Mucosa of descending colon (tissue), 3 donors: Measurements from ENCODE around the gene DEFB125. TPM values are rescaled to one million over a fixed set of nuclear protein-coding genes. Genes with fewer than 3 reads are reported as not detected.

ENCODE experiments used
- ATAC-seq: fragments of 200-7000 bp; cut with Tn5 transposase; one replicate; pipeline ENCODE4 v1.9.1; 2020; ENCODE audit warnings: mild to moderate bottlenecking, moderate library complexity
- DNase-seq, 3 donors: peaks; one replicate each; pipeline ENCODE4 v3.0.0-alpha.2; 2020
- H3K36me3 ChIP-seq: fragments of 200-600 bp; one replicate; pipeline ENCODE4 v1.8.0; 2021; ENCODE audit warnings: low read depth, mild to moderate bottlenecking
- H3K4me1 ChIP-seq: fragments of 200-600 bp; one replicate; pipeline ENCODE4 v1.8.0; 2021; ENCODE audit warnings: low read depth, mild to moderate bottlenecking
- H3K4me3 ChIP-seq: fragments of 200-600 bp; one replicate; pipeline ENCODE4 v1.8.0; 2021; ENCODE audit warnings: mild to moderate bottlenecking
- H3K9me3 ChIP-seq: fragments of 200-600 bp; one replicate; pipeline ENCODE4 v1.8.0; 2021; ENCODE audit warnings: mild to moderate bottlenecking
- intact Hi-C, 2 donors: fragments of 100-400 bp; cut with DNase I in 1 of 2; cut with micrococcal nuclease in 1 of 2; formaldehyde crosslinking; loops; one replicate each; pipeline versions ENCODE4 v1.11.0 to v1.11.1; 2022; cut with DNase I, micrococcal nuclease
- long read RNA-seq, 2 donors: library from polyadenylated mRNA; unstranded; transcript quantifications; one replicate each; pipeline ENCODE4 v2.0.0, GENCODE V29; 2019 to 2021
- total RNA-seq, 3 donors: library from RNA; stranded (reverse); fragmentation: NEBNext Ultra II Directional in 2 of 3; extraction: Animal tissue kit (Norgen Biotek cat#: 25700) in 2 of 3; gene quantifications; one replicate each; pipeline versions ENCODE4 v1.2.1 to v1.2.4, GENCODE V29; 2021 to 2023
- TF ChIP-seq, protein P1 (sequence below): fragments of 200-600 bp; IDR thresholded peaks from one replicate; pipeline ENCODE4 v1.8.0; 2022; ENCODE audit warnings: antibody characterized with exemption, mild to moderate bottlenecking
- donor health status: DM: no; HTN: no; CAD: no; lungs with moderate emphysema.
- donor health status: DM: no; HTN: no; CAD: no.
- donor health status: DM: no; HTN: yes; CAD: no.

DEFB125 gene, protein sequence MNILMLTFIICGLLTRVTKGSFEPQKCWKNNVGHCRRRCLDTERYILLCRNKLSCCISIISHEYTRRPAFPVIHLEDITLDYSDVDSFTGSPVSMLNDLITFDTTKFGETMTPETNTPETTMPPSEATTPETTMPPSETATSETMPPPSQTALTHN
- not detected for total RNA-seq
- long read RNA-seq, donor 1: 0 reads
- long read RNA-seq, donor 2: 0 reads

DNA sequence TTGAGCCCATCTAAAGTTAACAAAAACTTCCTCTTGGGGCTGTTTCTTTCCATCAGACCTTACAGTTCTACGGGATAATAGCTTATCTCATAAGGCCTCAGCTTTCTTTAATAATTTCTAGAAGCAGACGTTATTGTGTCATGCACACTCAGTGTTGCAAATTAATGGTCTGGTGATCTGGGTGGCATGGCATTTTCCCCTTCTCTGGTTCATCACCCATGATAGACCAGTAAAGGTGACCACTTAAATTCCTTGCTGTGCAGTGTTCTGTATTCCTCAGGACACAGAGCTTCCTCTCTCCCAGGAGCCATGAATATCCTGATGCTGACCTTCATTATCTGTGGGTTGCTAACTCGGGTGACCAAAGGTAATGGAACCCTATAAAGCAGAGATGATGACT is at the start of gene DEFB125:
DEFB125 (plus strand) TSS at position 272 of the 400 bp plus-strand sequence; CDS start at position 310, 38 bp downstream.
- no peaks in the 10 kb centered on the region for H3K36me3 ChIP-seq
- H3K9me3 ChIP-seq: no peaks in the 10 kb centered on the region
- intact Hi-C loops: no loop called here
- DNase-seq (no peak), ATAC-seq (no peak)
- H3K4me3 ChIP-seq: no peak within 1 kb of the TSS
- TF ChIP-seq, protein P1, sequence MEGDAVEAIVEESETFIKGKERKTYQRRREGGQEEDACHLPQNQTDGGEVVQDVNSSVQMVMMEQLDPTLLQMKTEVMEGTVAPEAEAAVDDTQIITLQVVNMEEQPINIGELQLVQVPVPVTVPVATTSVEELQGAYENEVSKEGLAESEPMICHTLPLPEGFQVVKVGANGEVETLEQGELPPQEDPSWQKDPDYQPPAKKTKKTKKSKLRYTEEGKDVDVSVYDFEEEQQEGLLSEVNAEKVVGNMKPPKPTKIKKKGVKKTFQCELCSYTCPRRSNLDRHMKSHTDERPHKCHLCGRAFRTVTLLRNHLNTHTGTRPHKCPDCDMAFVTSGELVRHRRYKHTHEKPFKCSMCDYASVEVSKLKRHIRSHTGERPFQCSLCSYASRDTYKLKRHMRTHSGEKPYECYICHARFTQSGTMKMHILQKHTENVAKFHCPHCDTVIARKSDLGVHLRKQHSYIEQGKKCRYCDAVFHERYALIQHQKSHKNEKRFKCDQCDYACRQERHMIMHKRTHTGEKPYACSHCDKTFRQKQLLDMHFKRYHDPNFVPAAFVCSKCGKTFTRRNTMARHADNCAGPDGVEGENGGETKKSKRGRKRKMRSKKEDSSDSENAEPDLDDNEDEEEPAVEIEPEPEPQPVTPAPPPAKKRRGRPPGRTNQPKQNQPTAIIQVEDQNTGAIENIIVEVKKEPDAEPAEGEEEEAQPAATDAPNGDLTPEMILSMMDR: no peak
- H3K4me1 ChIP-seq: no peaks in the 10 kb centered on the region

DNA sequence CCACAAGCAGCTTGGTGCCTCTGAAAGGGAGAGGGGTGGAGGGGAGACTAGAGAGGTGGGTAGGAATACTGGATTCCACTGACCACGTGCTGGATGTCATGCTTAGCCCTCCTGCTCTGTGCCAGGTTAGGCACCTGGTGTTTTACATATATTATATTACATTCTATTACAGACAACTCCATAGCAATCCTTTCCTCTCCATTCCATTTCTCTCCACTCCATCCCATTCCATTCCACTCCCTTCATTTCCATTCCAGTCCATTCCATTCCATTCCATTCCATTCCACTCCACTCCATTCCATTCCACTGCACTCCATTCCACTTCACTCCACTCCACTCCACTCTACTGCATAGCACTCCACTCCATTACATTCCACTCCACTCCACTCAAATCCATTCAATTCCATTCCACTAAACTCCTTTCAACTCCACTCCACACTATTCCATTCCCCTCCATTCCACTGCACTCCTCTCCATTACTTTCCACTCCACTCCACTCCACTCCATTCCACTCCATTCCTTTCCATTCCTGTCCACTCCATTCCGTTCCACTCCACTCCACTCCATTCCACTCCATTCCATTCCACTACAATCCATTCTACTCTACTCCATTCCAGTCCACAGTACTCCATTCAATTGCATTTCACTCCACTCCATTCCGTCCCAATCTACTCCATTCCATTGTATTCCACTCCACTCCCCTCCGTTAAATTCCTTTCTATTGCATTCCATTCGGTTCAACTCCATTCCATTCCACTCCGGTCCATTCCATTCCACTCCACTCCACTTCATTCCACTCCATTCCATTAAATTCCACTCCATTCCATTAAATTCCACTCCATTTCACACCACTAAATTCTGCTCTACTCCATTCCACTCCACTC is 27.2 kb upstream of the DEFB125 start:
- ATAC-seq (no peak), DNase-seq (no peak)
- Histone ChIP-seq H3K4me1 (no peaks in the 10 kb centered on the region), H3K9me3 (peaks cover 14% of the 10 kb centered on the region), H3K4me3 (no peak overlapping the region), H3K36me3 (no peaks in the 10 kb centered on the region)
- intact Hi-C loops: no loop called here
- TF ChIP-seq, protein P1: no peak

DNA sequence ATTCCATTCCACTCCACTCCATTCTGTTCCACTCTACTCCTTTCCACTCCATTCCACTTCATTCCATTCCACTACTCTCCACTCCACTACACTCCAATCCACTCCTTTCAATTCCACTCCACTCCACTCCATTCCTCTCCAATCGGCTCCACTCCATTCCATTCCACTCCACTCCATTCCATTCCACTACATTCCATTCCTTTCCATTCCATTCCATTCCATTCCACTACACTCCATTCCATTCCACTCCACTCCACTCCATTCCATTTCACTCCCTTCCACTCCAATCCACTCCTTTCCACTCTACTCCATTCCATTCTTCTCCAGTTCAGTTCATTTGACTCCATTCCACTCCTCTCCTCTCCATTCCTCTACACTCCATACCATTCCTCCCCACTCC is 26.2 kb upstream of the DEFB125 start:
- DNase-seq: no peak
- H3K9me3 ChIP-seq: peaks cover 16% of the 10 kb centered on the region
- no peak for ATAC-seq
- H3K36me3 ChIP-seq: no peaks in the 10 kb centered on the region
- no peak overlapping the region for H3K4me3 ChIP-seq
- no peaks in the 10 kb centered on the region for H3K4me1 ChIP-seq
- intact Hi-C loops: no loop called here
- TF ChIP-seq, protein P1: no peak

DNA sequence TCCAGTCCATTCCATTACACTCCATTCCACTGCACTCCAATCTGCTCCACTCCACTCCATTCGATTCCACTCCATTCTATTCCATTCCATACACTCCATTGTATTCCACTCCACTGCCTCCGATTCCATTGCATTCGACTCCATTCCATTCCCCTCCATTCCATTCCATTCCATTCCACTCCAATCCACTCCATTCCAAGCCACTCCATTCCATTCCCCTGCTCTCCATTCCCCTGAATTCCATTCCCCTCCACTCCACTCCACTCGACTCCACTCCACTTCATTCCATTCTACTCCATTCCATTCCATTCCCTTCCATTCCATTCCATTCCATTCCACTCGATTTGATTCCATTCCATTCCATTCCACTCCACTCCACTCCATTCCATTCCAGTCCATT is 25.7 kb upstream of the DEFB125 start:
- Histone ChIP-seq H3K36me3 (no peaks in the 10 kb centered on the region), H3K9me3 (peaks cover 16% of the 10 kb centered on the region), H3K4me3 (no peak overlapping the region), H3K4me1 (no peaks in the 10 kb centered on the region)
- ATAC-seq: no peak
- DNase-seq: no peak
- intact Hi-C loops: no loop called here
- TF ChIP-seq, protein P1: no peak

DNA sequence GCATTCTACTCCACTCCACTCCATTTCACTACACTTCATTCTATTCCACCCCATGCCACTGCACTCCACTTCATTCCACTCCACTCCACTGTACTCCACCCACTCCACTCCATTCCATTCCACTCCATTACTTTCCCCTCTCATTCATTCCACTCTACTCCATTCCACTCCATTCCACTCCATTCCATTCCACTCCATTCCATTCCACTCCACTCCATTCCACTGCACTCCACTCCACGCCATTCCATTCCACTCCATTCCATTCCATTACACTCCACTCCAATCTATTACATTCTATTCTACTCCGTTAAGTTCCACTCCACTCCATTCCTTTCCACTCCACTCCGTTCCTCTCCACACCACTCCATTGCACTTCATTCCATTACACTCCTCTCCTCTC is 25.0 kb upstream of the DEFB125 start:
- ATAC-seq: peak; percentile 11
- no peak for DNase-seq
- TF ChIP-seq, protein P1: no peak
- Histone ChIP-seq H3K9me3 (peaks cover 16% of the 10 kb centered on the region), H3K36me3 (no peaks in the 10 kb centered on the region), H3K4me3 (no peak overlapping the region), H3K4me1 (no peaks in the 10 kb centered on the region)
- intact Hi-C loops: no loop called here
